HG03159 (cell line): ENCODE measurements around the gene PRPSAP2.
A peak's percentile ranks its signal among the peaks of the same experiment; 100 is the strongest.

Experiments
- ATAC-seq: cut with Tn5 transposase; IDR thresholded peaks from one replicate; pipeline ENCODE4 v1.9.1; 2021; ENCODE audit warnings: mild to moderate bottlenecking, moderate library complexity; ENCODE audit not compliant: unreplicated experiment

The PRPSAP2 gene

DNA sequence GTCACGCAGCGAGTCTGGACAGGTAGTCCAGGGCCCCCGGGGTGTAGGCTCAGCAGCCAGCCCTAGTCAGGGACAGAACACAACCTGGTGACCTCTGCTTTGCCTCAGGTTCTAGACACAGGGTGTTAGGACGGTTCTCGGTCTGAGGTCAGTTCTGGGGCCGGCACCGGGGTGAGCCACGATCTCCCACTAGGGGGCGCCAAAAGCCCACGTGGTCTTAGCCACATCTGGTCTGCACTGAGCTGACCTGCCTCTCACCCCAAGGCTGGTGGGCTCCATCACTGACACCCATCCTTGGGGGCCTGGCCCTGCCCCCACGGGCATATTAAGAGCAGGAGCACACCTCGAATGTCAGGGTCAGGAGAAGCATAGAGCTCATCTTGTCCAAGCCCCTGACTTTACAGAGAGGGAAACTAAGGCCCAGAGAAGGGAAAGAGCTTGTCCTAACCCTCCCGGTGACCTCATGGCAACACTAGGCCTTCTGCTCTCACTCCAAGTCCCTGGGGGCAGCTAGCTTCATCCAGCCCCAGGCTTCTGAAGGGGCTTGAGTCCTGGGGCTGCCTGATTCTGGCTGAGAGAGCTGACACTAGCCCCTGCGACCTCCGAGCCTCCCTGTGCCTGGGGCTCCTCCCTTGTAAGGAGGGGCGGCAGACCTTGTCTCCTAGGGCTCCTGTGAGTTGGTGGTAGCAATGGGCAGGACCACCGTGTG, 103.0 kb downstream of the PRPSAP2 start:
- peak; percentile 61 for ATAC-seq

DNA sequence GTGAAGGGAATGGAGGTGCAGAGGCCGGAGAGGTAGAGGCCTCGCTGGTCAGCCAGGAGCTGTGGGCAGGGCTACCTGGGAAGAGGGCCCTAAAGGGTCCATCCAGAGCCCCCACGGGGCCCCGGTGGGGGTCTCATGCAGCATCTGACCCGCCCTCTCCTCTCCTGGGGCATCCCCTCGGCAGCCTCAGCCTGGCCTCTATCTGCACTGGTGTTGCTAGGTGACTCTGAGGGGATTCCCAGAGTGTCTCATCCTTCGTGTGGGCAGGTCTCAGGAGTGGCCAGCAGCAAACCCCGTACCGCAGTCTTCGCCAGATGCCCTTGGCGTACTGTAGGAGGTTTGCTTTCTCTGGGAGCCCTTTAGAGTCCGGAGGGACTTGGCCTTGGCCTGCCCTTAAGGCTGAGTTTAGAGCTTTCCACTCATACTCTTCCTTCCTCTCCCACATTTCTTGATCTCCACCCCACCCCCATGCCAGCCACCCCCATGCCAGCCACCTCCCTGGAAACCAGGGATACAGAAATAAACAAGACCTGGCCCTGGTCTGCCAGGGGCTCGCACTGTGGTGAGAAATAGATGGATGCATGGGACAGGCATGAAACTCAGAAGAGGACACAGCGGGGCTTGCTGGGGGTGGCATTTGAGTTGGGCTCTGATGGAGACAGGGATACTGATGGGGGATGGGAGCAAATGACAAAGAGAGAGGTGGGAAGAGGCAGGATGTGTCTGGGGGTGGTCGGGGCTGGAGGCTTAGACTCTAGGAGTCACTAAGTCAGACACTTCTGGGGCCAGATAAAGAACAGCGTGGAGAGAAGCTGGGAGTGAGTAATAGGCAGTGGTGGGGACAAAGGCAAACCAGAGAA, 103.9 kb downstream of the PRPSAP2 start:
- no peak for ATAC-seq

DNA sequence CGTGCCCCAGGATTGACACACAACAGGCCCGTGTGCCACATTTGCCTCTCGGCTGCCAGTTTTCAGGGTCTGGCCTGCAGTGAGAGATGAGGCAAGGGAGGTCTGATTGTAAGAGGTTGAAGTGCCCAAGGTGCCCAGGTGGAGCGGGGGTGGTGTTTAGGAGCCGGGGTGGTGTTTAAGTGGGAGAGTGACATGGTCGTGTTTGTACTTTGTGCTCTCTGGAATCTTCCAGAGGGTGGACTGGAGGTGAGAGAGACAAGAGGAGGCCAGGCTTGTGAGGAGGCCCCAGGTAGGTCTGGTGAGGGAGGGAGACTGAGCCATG, 104.5 kb downstream of the PRPSAP2 start:
- no peak for ATAC-seq

DNA sequence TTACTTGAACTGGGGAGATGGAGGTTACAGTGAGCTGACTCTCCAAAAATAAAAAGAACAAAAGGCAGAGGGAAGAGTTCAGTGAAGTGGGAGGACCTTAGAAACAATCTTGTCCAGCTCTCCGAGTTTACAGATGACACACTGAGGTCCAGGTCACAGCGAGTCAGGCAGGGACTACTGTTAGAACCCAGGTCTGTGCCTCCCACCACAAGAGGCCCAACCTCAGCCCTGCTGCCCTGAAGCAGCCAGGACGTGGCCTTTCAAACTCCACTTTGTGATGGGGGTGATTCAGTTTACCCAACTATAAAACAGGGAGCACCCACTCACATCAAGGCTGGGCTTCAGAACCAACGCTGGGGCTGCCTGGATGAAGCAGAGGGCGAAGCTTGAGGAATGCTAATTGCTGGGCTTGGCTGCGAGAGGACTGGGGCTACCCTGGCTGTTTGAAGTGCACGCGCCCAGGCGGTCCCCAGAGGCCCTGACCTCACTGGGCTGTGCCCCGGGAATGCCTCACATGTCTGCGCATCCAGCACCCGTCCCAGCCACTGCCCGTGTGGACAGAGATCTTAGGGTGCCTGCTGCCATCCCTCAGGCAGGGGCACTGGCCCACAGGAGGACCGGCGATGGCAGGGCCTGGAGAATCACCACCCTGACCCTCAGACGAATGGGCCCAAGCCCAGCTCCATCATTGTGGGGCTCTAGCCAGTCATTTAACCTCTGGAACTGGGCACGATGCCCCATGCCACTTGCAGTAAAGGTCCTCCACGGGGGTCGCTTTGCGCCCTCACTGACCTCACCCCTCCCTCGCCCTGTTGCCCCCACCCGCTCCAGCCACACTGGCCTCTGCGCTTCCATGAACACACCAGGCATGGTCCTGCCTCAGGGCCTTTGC, 105.4 kb downstream of the PRPSAP2 start:
- ATAC-seq: no peak

DNA sequence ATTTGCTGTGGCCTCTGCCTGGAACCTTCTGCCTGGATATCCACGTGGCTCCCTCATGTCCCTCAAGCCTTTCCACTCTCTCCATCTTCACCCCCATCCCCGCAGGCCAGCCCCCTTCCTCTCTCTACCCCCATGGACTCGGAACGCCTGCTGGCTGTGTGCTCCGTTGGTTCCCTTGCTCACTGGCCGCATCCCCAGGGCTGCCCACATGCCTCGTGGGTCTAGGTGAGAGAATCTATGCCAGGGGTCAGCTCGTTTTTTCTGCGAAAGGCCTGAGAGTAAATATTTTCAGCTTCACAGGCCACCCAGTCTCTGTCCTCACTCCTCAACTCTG, 106.1 kb downstream of the PRPSAP2 start:
- ATAC-seq: no peak

DNA sequence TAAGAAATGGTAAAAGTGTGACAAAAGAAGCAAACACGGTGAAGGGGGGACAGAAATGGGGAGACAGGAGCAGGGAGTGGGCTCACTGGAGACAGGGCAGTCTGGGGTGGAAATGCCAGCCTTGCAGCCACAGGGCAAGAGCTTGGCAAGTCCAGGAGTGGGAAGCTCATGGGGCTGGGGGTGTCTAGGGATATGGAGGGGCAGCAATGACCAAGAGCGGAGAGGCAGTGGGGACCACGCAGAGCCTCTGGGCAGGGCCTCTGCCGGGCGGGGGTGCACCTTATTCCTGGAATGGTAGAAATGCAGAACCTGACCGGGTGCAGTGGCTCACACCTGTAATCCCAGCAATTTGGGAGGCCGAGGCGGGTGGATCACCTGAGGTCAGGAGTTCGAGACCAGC, 106.6 kb downstream of the PRPSAP2 start:
- ATAC-seq: no peak

DNA sequence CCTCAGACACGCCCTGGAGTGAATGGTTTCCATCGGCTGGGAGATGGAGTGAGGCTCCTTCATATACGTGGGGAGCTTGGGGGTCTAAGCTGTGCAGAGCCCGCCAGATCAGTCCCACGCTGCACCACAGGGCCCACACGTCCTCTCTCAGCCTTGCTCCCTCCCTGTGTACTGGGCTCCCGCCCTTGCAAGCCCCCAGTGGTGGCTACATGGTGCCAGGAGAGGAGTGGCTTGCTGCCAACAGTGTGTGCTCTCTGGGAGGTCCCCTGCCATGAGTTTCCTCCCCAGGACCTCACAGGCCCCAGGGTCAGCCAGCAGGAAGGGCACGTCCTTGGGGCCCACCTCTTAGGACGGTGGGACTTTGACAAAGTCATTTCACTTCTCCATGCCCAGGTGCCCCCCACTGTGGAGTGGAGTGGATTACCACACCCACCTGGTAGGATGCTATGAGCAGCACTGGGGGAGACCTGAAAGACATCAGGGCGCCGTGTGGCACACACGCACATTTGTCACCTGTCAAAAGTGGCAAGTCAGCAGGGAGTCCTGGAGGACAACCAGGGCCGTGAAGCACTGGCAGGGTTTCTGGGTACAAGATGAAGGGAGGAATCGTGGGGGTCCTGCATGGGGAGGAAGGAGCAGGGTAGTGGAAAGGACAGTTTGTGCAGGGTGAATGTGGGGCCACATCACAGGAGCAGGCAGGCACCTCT, 107.8 kb downstream of the PRPSAP2 start:
- ATAC-seq: no peak

DNA sequence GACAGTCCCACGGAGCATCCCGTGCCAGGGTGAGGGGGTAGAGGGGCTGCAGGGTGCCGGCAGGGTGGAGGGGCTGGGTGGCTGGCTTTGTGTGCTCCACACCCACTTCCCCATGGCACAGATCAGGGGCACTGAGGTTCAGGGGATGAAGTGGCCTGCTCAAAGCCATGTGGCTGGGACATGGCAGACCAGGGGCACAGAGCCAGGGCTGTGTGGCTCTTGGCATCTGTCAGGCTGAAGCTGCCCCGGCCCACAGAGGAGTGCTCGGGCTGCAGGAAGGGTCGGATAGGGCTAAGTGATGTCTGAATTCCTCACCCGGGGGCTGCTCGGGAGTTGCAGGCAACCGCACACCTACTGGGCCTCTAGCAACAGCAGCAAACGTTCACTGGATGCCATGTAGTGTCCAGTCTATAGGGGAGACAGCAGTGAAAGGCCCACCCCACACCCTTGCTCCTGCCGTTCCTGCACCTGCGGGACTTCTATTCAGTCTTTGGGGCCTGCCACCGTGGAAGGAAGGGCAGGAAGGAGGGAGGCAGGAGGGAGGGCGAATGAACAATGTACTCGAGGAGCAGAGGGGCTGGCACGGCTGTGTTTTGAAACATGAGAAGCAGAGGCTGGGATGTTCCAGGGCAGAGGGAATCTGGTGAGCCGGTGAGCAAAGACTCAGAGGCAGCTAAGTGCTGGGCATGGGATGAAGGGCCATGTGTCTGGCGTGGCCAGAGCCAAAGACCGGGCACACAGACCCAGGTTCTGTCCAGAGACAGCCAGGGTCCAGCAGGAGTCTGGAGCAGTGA, 109.1 kb downstream of the PRPSAP2 start:
- no peak for ATAC-seq

DNA sequence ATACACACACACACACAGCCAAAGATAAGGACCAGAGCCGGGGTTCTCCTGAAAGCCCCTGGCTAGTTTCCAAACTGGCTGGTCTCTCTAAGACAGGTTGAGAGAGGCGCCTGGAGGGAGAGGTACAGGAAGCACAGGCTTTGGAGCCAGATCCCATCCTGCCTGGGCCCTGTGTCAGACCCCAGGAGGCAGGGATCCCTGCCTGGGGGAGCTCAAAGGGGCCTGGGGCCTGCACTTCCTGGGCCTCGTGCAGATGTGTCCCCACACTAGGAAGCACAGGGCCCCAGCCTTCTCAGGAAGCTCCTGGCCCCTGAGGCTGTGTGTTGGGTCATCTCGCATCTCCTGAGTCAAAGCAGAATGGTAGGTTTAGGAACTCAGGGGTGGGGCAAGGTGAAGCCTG, 110.0 kb downstream of the PRPSAP2 start:
- no peak for ATAC-seq

DNA sequence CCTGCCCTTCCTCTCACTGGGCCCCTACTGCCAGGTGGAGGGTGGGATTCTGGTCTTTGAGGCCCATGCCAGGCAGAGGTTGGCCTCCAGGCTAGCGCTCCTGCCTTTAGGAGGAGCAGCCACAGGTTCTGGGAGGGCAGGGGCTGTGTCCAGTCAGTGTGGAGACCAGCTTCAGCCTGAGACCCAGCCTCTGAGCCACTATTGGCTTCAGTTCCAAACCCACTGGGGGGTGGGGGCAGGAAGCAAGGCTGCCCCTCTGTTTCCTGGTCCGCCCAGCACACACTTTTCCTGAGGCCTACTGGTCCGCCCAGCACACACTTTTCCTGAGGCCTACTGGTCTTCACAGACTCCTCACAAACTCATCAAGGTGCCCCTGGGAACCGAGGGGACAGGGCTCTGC, 110.4 kb downstream of the PRPSAP2 start:
- ATAC-seq: no peak

DNA sequence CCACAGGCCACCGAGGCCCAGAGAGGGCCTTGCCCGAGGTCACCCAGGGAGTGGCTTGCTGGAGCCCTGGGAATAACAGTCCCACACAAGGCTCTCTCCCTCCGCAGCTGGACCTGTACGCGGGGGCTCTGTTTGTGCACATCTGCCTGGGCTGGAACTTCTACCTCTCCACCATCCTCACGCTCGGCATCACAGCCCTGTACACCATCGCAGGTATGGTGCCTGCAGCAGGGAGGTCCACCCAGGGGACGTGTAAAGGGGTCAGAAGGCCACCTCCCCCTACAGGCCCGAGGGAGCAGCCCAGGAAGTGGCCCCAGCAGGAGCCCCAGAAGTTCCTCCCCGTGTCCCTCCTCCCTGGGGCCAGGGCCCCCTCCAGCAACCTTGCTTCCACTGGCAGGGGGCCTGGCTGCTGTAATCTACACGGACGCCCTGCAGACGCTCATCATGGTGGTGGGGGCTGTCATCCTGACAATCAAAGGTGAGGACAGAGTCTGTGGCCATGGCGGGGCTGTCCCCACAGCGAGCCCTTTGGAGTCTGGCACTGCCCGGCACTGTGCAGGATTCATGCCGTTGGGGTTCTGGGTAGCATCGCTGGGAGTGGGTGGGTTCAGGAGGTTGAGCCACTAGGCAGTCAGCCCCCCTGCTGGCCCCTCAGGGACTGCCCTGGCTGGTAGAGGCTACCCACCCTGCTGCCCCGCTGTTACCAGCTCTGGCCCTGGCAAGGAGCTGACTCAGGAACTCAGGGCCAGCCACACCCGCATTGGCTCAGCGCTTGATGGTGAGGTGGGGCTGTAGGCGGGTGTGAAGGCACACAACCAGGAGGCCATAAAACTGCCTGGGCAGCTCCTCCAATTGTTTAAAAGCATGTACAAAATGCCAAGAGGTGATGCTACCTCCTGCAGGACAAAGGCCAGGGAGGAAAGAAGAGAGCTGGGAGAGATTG, 111.3 kb downstream of the PRPSAP2 start:
- no peak for ATAC-seq

DNA sequence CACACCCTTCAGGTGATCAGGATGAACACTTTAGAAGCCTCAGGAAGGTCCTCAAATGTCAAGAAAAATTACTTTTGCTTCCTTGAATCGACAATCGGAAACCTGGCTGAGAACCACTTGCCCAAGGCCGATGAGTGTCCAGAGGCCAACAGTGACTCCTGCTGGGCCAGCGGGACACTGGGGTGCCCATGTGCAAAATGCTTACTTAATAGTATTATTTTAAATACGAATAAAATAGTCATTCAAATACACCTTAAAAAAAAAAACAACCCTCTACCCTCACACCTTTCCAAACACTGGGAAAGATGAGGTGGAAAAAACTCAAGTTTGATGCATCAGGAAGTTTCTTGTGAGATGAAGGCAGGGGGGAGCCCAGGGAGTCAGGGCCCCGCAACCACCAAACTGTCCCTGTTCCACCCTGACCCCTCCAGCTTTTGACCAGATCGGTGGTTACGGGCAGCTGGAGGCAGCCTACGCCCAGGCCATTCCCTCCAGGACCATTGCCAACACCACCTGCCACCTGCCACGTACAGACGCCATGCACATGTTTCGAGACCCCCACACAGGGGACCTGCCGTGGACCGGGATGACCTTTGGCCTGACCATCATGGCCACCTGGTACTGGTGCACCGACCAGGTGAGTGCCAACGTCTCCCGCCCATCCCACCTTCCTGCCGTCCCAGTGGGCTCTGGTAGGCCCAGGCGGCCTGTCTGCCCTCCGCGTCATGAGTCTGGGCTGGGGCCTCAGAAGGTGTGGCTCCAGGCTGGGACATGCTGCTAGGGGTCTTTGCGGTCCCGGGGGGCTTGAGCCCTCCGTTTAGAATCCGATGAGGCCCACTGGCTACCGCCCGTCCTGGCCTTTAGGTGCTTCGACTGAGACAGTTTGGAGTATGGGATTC, 112.9 kb downstream of the PRPSAP2 start:
- ATAC-seq: no peak

DNA sequence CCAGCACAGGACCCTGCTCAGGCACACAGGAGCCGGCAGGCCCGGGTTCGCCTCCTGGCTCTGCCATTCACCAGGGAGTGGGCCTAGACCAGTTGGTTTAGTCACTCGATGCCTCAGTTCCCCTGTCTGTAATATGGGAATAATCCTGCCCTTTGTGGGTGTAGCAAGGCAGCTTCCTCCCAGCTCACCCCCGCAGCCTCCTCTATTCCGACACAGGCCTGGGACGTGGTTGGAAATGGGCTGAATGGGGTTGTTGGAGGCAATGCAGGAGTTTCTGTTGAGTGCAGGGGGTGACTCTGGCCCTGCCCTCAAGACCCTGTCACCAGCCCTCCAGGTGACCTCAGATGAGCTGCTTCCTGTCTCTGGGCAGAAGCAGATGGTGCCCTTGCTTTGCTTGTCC, 113.9 kb downstream of the PRPSAP2 start:
- no peak for ATAC-seq

DNA sequence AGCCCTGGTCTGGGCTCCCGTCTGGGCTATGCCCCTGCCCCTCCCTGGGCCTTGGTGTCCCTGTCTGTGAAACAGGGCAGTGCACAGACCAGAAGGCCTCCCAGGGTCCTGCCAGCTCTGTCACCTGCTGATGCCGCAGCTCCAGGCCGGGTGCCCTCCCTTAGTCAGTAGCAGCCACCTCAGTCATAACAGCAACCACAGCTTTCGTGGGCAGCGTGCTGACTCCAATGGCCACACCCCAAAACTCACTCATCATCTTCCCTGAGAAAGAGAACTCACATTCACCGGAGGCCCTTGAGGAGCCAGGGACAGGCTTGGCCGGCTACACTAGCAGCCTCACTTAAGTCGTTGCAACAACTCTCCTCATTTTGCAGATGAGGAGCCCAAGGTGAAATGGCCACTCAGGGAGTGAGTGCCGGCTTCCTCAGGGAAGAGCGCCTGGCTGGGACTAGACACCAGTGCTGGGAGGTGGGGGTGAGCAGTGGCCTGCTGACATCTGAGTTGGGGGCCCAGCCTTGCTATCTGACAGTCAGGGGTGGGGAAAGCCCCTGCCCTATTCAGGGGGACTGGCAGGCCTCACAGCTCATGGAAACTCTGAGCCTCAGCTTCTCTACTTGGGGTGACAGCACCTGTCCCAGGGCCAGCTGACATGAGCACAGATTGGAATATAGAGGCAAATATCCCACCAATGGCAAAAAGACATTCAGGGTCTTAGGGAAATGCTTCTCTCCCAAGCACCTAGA, 116.6 kb downstream of the PRPSAP2 start:
- ATAC-seq: no peak

DNA sequence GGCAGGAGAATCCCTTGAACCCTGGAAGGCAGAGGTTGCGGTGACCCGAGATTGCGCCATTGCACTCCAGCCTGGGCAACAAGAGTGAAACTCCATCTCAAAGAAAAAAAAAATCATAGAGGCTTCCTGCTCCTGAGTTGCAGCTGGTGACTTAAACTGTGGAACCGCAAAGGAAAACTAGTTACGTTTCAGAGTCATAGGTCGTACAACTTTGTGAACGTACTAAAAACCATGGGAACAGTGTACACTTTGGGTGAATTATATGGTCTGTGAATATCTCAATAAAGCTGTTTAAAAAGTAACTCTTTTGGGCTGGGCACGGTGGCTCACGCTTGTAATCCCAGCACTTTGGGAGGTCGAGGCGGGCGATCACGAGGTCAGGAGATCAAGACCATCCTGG, 117.7 kb downstream of the PRPSAP2 start:
- ATAC-seq: no peak

DNA sequence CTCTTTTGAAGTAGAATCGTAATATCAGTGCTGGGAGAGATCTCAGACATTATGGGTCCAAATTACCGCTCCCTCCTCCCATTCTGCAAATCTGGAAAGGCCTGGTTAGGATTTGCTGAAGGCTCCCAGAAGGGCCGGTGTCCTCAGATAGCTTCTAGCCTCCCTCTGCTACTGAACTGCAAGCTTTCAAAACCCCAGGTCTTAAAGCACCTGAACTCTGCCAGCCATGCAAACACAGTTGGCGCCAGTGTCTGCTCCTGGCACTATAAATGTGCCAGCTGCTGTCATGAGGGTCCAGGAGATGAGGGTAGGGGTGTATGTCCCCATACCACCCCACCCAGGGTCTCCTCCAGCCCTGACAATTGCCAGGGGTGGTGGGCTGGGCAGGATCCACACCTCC, 118.3 kb downstream of the PRPSAP2 start:
- no peak for ATAC-seq

DNA sequence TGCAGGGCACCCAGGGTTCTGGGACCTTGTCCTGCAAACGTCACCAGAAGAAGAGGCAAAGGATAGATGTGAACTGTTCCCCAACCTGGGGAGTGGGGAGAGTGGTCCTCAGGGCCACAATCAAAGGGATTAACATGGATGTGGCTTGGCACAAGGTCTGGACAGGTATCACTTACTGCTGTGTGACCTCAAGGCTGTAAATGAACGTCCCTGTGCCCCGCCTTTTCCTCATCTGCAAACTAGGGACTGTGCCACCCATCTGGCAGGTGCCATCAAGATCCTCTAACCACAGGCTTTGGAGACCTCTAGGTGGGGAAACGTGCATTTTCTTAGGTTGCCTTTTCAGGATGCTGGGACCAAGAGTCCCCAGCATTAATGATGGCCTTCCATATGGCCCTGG, 119.1 kb downstream of the PRPSAP2 start:
- no peak for ATAC-seq
